OCI-LY7 (cell line): Measurements from ENCODE around the gene PRKACG. TPM values are rescaled to one million over a fixed set of nuclear protein-coding genes. Genes with fewer than 3 reads are reported as not detected.

Experiments
- Bru-seq: library from RNA; stranded (reverse); fragments of 400-500 nt; gene quantifications from one replicate; lab custom pipeline; 2021; lab: Mats Ljungman, UMichigan
- BruChase-seq, 2 experiments: library from RNA; stranded (reverse); fragments of 400-500 nt; gene quantifications; one replicate each; lab custom pipeline; 2021; lab: Mats Ljungman, UMichigan
- BruUV-seq: library from RNA; stranded (reverse); fragments of 400-500 nt; replicated peaks from 2 replicates; lab custom pipeline; 2021; lab: Mats Ljungman, UMichigan
- CTCF ChIA-PET: fragments of 300-600 bp; sonication (Branson Sonifier 250); formaldehyde crosslinking; loops from one replicate; lab custom pipeline; 2022; ENCODE audit warnings: antibody characterized with exemption; ENCODE audit not compliant: unreplicated experiment; lab: Charles Lee
- POLR2A ChIA-PET: fragments of 300-600 bp; sonication (Branson Sonifier 250); formaldehyde crosslinking; loops from one replicate; lab custom pipeline; 2022; ENCODE audit warnings: antibody characterized with exemption; lab: Charles Lee
- DNase-seq: peaks from one replicate; pipeline ENCODE4 v3.0.0-alpha.2; 2015; ENCODE audit warnings: low spot score
- H2AFZ ChIP-seq: fragments of 200-600 bp; sonication (generic), shearing (Covaris generic); 2 replicates; pipeline ENCODE4 v1.6.1; 2014; ENCODE audit warnings: mild to moderate bottlenecking, antibody characterized with exemption, low read length, moderate library complexity
- H3K27ac ChIP-seq: fragments of 200-600 bp; sonication (generic); 2 replicates; pipeline ENCODE4 v1.5.1; 2014; ENCODE audit warnings: mixed run types, low read depth, mild to moderate bottlenecking, moderate library complexity, low read length, inconsistent platforms; ENCODE audit not compliant: poor library complexity, severe bottlenecking
- H3K36me3 ChIP-seq: fragments of 200-600 bp; sonication (generic); 2 replicates; pipeline ENCODE4 v1.6.1; 2014; ENCODE audit warnings: mild to moderate bottlenecking, antibody characterized with exemption, low read length, moderate library complexity, mixed read lengths; ENCODE audit not compliant: insufficient read depth
- H3K4me1 ChIP-seq: fragments of 200-600 bp; sonication (generic); 2 replicates; pipeline ENCODE4 v1.5.1; 2014; ENCODE audit warnings: mild to moderate bottlenecking, low read length; ENCODE audit not compliant: insufficient read depth, poor library complexity, severe bottlenecking
- H3K4me2 ChIP-seq: fragments of 200-600 bp; sonication (generic); 2 replicates; pipeline ENCODE4 v1.6.1; 2014; ENCODE audit warnings: mild to moderate bottlenecking, low read length
- H3K4me3 ChIP-seq: fragments of 200-600 bp; sonication (generic); 2 replicates; pipeline ENCODE4 v1.5.1; 2014; ENCODE audit warnings: mild to moderate bottlenecking, low read depth, low read length; ENCODE audit not compliant: poor library complexity, severe bottlenecking
- H3K79me2 ChIP-seq: fragments of 200-600 bp; sonication (generic); 2 replicates; pipeline ENCODE4 v1.6.1; 2016; ENCODE audit warnings: low read depth, mild to moderate bottlenecking, low read length, moderate library complexity, mixed read lengths; ENCODE audit not compliant: insufficient read depth
- H3K9me2 ChIP-seq: fragments of 200-600 bp; sonication (generic); 2 replicates; pipeline ENCODE4 v1.6.1; 2016; ENCODE audit warnings: mild to moderate bottlenecking, low read length, mixed read lengths; ENCODE audit not compliant: insufficient read depth
- H3K9me3 ChIP-seq: fragments of 200-600 bp; sonication (generic); 2 replicates; pipeline ENCODE4 v1.6.1; 2014; ENCODE audit warnings: mild to moderate bottlenecking, mixed run types, low read length, mixed read lengths
- H4K20me1 ChIP-seq: fragments of 200-600 bp; sonication (generic); 2 replicates; pipeline ENCODE4 v1.6.1; 2014; ENCODE audit warnings: mild to moderate bottlenecking, antibody characterized with exemption, low read length, moderate library complexity, mixed read lengths; ENCODE audit not compliant: insufficient read depth
- EZH2phosphoT487 ChIP-seq: fragments of 200-600 bp; sonication (generic); IDR thresholded peaks from 2 replicates; pipeline ENCODE4 v1.6.1; 2018; ENCODE audit warnings: low read depth, borderline replicate concordance, mild to moderate bottlenecking, mixed run types, antibody characterized with exemption, low read length, moderate library complexity, mixed read lengths
- intact Hi-C: fragments of 100-400 bp; cut with micrococcal nuclease; formaldehyde crosslinking; loops from one replicate; pipeline ENCODE4 v1.10.0; 2022; ENCODE audit not compliant: unreplicated experiment
- long read RNA-seq: library from polyadenylated mRNA; stranded (forward); transcript quantifications from one replicate; pipeline ENCODE4 v2.0.0, GENCODE V29; 2022
- total RNA-seq, 2 experiments: library from RNA; depleted of rRNA in 1 of 2; stranded (reverse); fragments of >200 nt in 1 of 2; shearing (Covaris generic) in 1 of 2; gene quantifications; 2 replicates each; pipeline ENCODE4 v1.2.3, GENCODE V29; 2014 to 2022
- TF ChIP-seq, protein P1 (sequence below): fragments of 200-600 bp; sonication (generic); conservative IDR thresholded peaks from 2 replicates; pipeline ENCODE4 v1.5.1; 2014; ENCODE audit warnings: mild to moderate bottlenecking, antibody characterized with exemption, low read length, moderate library complexity, mixed read lengths

The PRKACG gene
- total RNA-seq (2014; rRNA removed; shearing (Covaris generic)): not detected in 2 replicates
- total RNA-seq (2022): not detected in 2 replicates
- not detected for Bru-seq, nascent RNA
- BruChase-seq, experiment 1, labeled RNA remaining after a 6-hour chase: not detected
- BruChase-seq, experiment 2, labeled RNA remaining after a 2-hour chase: not detected
- long read RNA-seq: 0 reads

DNA sequence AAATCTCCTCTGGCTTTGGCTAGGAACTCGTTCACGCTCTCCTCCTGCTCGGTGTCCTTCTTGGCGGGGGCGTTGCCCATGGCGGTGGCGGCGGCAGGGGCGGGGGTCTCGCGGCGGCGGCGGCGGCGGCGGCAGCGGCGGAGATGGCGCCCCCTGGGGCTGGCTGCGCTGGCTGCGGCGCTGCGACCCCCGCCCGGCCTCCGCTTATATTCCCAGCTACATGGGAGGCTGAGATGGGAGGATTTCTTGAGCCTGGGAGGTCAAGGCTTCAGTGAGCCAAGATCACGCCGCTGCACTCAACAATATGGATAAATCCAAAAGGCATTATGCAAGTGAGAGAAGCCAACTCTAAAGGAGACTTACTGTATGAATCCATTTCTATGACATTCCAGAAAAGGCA, at the start of gene PRKACG:
TSS of gene PRKACG (minus strand) at position 101 of the 400 bp plus-strand sequence. CDS start at position 80, 21 bp downstream.
- Histone ChIP-seq H3K9me2 (no peaks in the 10 kb centered on the region), H3K27ac (no peak within 1 kb of the TSS), H3K79me2 (no peaks in the 10 kb centered on the region), H3K4me1 (peaks cover 10% of the 10 kb centered on the region), H3K36me3 (no peaks in the 10 kb centered on the region), H4K20me1 (no peaks in the 10 kb centered on the region), H3K4me2 (no peak within 1 kb of the TSS), H3K4me3 (no peak within 1 kb of the TSS), H3K9me3 (no peaks in the 10 kb centered on the region), H2AFZ (no peak within 1 kb of the TSS)
- CTCF ChIA-PET: no interaction called here
- intact Hi-C loops: no loop called here
- BruUV-seq: no TSS peak
- POLR2A ChIA-PET: no interaction called here
- no peak for DNase-seq
- TF ChIP-seq EZH2phosphoT487: no peak
- TF ChIP-seq, protein P1, sequence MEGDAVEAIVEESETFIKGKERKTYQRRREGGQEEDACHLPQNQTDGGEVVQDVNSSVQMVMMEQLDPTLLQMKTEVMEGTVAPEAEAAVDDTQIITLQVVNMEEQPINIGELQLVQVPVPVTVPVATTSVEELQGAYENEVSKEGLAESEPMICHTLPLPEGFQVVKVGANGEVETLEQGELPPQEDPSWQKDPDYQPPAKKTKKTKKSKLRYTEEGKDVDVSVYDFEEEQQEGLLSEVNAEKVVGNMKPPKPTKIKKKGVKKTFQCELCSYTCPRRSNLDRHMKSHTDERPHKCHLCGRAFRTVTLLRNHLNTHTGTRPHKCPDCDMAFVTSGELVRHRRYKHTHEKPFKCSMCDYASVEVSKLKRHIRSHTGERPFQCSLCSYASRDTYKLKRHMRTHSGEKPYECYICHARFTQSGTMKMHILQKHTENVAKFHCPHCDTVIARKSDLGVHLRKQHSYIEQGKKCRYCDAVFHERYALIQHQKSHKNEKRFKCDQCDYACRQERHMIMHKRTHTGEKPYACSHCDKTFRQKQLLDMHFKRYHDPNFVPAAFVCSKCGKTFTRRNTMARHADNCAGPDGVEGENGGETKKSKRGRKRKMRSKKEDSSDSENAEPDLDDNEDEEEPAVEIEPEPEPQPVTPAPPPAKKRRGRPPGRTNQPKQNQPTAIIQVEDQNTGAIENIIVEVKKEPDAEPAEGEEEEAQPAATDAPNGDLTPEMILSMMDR: no peak

DNA sequence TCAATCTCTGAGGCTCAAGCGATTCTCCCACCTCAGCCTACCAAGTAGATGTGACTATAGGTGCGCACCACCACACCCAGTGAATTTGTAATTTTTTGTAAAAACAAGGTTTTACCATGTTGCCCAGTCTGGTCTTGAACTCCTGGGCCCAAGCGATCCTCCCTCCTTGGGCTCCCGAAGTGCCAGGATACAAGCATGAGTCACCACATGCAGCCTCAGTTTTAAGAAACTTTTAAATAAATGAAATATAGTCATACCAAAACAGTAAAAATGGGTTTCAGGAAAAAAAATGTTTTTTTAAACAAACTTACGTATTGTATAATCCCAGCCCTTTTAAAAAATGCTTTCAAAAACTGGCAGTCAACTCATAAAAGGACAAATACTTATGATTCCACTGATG, 48.3 kb upstream of the PRKACG start:
- no peak overlapping the region for H2AFZ ChIP-seq
- H3K27ac ChIP-seq: no peak overlapping the region
- H3K4me2 ChIP-seq: no peak overlapping the region
- POLR2A ChIA-PET: no interaction called here
- H4K20me1 ChIP-seq: no peaks in the 10 kb centered on the region
- H3K79me2 ChIP-seq: no peaks in the 10 kb centered on the region
- peaks cover 53% of the 10 kb centered on the region for H3K36me3 ChIP-seq
- no peak overlapping the region for H3K4me3 ChIP-seq
- TF ChIP-seq EZH2phosphoT487: no peak
- CTCF ChIA-PET: no interaction called here
- no TSS peak for BruUV-seq
- no peaks in the 10 kb centered on the region for H3K9me2 ChIP-seq
- no peaks in the 10 kb centered on the region for H3K4me1 ChIP-seq
- H3K9me3 ChIP-seq: no peaks in the 10 kb centered on the region
- no peak for DNase-seq
- intact Hi-C loops: no loop called here

DNA sequence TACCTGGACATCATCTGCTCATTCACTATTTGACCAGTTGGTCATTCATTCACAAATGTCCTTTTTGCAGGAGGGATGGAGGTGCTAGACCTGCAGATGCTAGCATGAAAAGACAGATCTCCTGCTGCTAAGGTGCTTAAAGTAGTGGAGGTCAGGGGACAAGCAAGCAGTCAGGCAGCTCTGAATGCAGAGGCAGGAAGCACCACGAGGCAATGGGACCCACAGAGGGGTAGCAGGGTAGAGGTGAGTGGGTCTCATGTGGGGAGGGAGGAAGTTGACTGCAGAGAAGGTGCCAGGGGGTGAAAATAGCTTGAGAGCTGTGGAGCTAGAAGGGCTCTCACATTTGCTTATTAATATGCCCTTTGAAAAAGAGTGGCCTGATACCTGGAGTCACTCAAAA, 46.9 kb upstream of the PRKACG start:
- intact Hi-C loops: no loop called here
- Histone ChIP-seq H3K79me2 (no peaks in the 10 kb centered on the region), H4K20me1 (no peaks in the 10 kb centered on the region), H2AFZ (no peak overlapping the region), H3K4me2 (no peak overlapping the region), H3K9me3 (no peaks in the 10 kb centered on the region), H3K36me3 (peaks cover 48% of the 10 kb centered on the region), H3K27ac (no peak overlapping the region), H3K9me2 (no peaks in the 10 kb centered on the region), H3K4me3 (no peak overlapping the region), H3K4me1 (no peaks in the 10 kb centered on the region)
- ChIA-PET CTCF (no interaction called here), POLR2A (no interaction called here)
- TF ChIP-seq, protein P1: no peak
- TF ChIP-seq EZH2phosphoT487: no peak
- BruUV-seq: no TSS peak
- DNase-seq: no peak
